OCI-LY3 (cell line): ENCODE measurements around the gene GATM.

Source experiments
- EZH2phosphoT487 ChIP-seq: fragments of 200-600 bp; shearing (Covaris generic); IDR thresholded peaks from 2 replicates; pipeline ENCODE4 v1.6.1; 2018; ENCODE audit warnings: antibody characterized with exemption, mixed run types, low read depth
- TF ChIP-seq, protein P1 (sequence below): fragments of 200-600, 300-600 bp; sonication (generic); IDR thresholded peaks from 2 replicates; pipeline ENCODE4 v1.5.1; 2014; ENCODE audit warnings: antibody characterized with exemption, low read length, low read depth

DNA sequence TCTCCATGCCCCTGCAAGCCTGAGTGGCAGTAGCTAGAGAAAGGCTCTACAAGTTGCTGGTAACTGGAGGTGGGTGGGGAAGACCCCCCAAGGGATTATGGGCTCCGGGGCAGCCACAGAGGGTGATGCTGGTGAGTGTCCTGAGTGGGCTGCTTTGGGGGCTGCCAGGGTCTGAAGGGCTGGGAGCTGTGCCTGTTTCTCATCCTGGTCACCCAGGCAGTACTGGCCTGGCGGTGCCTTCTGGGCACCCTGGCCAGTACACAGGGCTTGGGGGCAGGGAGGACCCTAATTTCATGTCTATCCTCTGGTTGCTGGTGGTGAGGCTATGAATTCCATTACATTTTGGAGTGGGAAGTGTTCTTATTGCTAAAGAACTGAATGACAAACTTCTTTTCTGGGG, 46.1 kb upstream of the GATM start:
- TF ChIP-seq, protein P1, sequence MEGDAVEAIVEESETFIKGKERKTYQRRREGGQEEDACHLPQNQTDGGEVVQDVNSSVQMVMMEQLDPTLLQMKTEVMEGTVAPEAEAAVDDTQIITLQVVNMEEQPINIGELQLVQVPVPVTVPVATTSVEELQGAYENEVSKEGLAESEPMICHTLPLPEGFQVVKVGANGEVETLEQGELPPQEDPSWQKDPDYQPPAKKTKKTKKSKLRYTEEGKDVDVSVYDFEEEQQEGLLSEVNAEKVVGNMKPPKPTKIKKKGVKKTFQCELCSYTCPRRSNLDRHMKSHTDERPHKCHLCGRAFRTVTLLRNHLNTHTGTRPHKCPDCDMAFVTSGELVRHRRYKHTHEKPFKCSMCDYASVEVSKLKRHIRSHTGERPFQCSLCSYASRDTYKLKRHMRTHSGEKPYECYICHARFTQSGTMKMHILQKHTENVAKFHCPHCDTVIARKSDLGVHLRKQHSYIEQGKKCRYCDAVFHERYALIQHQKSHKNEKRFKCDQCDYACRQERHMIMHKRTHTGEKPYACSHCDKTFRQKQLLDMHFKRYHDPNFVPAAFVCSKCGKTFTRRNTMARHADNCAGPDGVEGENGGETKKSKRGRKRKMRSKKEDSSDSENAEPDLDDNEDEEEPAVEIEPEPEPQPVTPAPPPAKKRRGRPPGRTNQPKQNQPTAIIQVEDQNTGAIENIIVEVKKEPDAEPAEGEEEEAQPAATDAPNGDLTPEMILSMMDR: no peak
- no peak for TF ChIP-seq EZH2phosphoT487
